Natural killer cell treated with Interleukin-12 subunit alpha and Interleukin-12 subunit beta and Interleukin-15 and Interleukin-18, amount 100 ng/mL, for 72 hours (primary cell): Measurements from ENCODE around the gene MYO1D. TPM values are rescaled to one million over a fixed set of nuclear protein-coding genes. Genes with fewer than 3 reads are reported as not detected.
"Not testable (repeated sequence)": the region's sequence is repeated elsewhere in the genome, so short reads cannot be mapped to it uniquely, and the experiment has no call there.

Source experiments
- ATAC-seq, 2 donors: fragments of 150-1000 bp; cut with Tn5 transposase in 1 of 2; sonication (Bioruptor Pico), chemical (Tn5 transposase) in 1 of 2; 2 replicates each; pipeline ENCODE4 v1.10.0; 2021
- DNase-seq: peaks from one replicate; pipeline ENCODE4 v3.0.0; 2022; ENCODE audit warnings: low spot score
- H3K27ac Mint-ChIP-seq, 2 donors: 1 replicate in 1 of 2; 2 replicates in 1 of 2; pipeline ENCODE4 v1.8.0; 2022; ENCODE audit warnings: mixed read lengths in 2 of 2, mild to moderate bottlenecking in 1 of 2, moderate library complexity in 1 of 2
- H3K27me3 Mint-ChIP-seq, 2 donors: 1 replicate in 1 of 2; 2 replicates in 1 of 2; pipeline ENCODE4 v1.8.0; 2022; ENCODE audit warnings: mixed read lengths in 2 of 2
- H3K36me3 Mint-ChIP-seq: one replicate; pipeline ENCODE4 v1.8.0; 2022; ENCODE audit warnings: mixed read lengths
- H3K4me1 Mint-ChIP-seq, 2 donors: 1 replicate in 1 of 2; 2 replicates in 1 of 2; pipeline ENCODE4 v1.8.0; 2022; ENCODE audit warnings: low read depth in 2 of 2, mixed read lengths in 2 of 2, mild to moderate bottlenecking in 1 of 2
- H3K4me3 Mint-ChIP-seq: one replicate; pipeline ENCODE4 v1.8.0; 2022; ENCODE audit warnings: mixed read lengths
- H3K9me3 Mint-ChIP-seq: 2 replicates; pipeline ENCODE4 v1.8.0; 2022; ENCODE audit warnings: mixed read lengths
- total RNA-seq, 2 donors: library from RNA; stranded (reverse); gene quantifications; one replicate each; pipeline ENCODE4 v1.2.3, GENCODE V29; 2022

Gene MYO1D
- total RNA-seq, 2 donors from 2014 or later = 25.7 to 25.8 TPM

DNA sequence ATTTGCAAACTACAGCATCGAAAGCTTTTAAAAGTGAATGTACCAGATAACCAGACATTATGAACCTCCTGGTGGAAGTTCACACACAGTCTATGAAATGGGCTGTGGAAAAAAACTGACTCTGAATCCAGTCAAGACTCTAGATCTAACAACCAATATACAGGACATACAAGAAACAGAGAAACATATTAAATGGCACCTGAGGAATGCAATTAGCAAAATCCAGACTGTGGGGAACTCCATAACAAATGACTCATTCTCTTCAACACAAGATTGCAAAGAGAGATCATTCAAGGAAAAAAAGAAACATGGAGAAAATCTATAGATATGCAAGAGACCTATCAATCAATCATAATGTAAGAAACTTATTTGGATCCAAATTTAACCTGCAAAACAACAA, 119.0 kb downstream of the MYO1D start:
- H3K36me3 Mint-ChIP-seq = no peaks in the 10 kb centered on the region
- no peak overlapping the region for H3K4me3 Mint-ChIP-seq

DNA sequence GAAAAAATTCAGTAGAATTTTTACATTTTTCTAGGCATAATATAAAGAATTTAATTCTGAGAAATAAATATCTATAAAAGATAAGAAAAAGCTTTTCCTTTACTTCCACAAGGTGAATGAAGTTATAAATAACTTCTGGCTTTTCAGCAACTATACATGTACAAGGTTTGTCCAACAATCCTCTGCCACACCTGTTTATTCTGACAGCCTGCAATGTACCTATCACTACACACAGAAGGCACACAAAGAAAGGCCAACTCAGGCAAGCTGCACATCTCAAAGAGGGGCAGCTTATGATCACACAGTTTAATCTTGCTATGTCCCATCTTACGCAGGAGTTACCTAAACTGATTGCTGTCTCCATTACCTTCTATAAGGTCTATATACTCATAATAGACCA, 120.2 kb downstream of the MYO1D start:
- Mint-ChIP-seq H3K4me1 (no peaks in the 10 kb centered on the region), H3K27me3 (peaks cover 0 to 4% of the 10 kb centered on the region in 2 donors), H3K36me3 (no peaks in the 10 kb centered on the region), H3K4me3 (no peak overlapping the region), H3K9me3 (no peaks in the 10 kb centered on the region), H3K27ac (no peak overlapping the region)
- ATAC-seq (no peak), DNase-seq (no peak)

More for the DNA sequence above, 119.0 kb downstream of the MYO1D start:
- no peaks in the 10 kb centered on the region for H3K4me1 Mint-ChIP-seq
- H3K27ac Mint-ChIP-seq = no peak overlapping the region
- ATAC-seq (no peak), DNase-seq (no peak)
- no peaks in the 10 kb centered on the region for H3K9me3 Mint-ChIP-seq
- H3K27me3 Mint-ChIP-seq = peaks cover 0 to 4% of the 10 kb centered on the region in 2 donors

DNA sequence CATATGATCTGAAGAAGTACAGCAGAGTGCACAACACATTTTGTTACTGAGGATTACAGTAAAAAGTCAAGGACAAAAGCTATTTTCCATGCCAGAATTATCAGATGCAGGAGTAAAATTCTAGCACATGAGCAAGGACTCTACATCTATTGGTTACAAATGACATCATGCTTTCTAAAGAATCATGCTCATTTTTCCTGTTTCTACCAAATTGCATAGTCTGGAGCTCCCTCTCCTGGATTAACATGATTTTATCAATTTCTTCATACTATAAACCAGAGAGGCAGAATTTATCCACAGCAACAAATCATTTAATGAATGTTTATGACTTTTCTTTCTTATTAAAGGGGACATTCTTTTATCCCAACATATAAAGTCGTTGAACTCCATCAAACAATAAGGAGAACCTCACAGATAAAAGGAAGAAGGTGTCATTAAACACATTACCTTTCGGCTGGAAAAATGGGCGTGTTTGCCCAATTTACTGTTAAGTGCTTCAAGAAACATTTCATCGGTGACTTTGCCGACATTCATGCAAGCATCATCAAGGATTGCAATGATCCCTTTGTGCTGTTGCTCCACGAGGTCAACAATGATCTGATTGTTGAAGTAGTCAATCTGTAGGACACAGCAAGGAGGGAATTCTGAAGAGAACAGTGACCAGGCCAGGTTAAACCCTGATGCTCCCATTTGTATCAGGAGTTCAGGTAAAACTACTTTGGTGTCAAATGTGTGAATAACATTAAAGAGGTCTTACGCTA, 121.7 kb downstream of the MYO1D start:
- no peak for DNase-seq
- H3K27ac Mint-ChIP-seq = no peak overlapping the region
- H3K27me3 Mint-ChIP-seq = peaks cover 0 to 4% of the 10 kb centered on the region in 2 donors
- H3K4me3 Mint-ChIP-seq = no peak overlapping the region
- H3K9me3 Mint-ChIP-seq = no peaks in the 10 kb centered on the region
- ATAC-seq = no peak
- H3K36me3 Mint-ChIP-seq = no peaks in the 10 kb centered on the region
- H3K4me1 Mint-ChIP-seq = no peaks in the 10 kb centered on the region

- H3K27ac Mint-ChIP-seq = no peak overlapping the region
- H3K9me3 Mint-ChIP-seq = no peaks in the 10 kb centered on the region
- no peak for DNase-seq
- no peak overlapping the region for H3K4me3 Mint-ChIP-seq
- H3K36me3 Mint-ChIP-seq = no peaks in the 10 kb centered on the region
- H3K27me3 Mint-ChIP-seq = peaks cover 0 to 4% of the 10 kb centered on the region in 2 donors
- no peaks in the 10 kb centered on the region for H3K4me1 Mint-ChIP-seq
- ATAC-seq = no peak
Observed at GRCh38 chr17:32752934-32753333, 124.0 kb downstream of the MYO1D start.

DNA sequence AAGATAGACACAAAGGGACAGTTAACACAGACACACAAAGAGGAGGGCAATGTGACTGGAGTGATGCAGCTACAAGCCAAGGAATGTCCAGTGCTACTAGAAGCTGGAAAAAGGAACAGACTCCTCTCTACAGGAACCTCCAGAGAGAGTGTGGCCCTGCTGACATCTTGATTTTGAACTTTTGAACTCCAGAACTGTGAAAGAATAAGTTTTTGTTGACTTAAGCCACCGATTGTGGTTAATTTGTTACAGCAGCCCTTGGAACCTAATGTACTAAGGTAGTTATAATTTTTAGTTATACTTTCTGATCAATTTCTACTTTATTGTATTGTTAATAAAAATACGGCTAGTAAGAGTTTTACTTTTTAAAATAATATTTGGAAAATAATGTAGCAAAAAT, 129.1 kb downstream of the MYO1D start:
- ATAC-seq (no peak), DNase-seq (no peak)
- Mint-ChIP-seq H3K36me3 (no peaks in the 10 kb centered on the region), H3K4me1 (no peaks in the 10 kb centered on the region), H3K27me3 (no peaks in the 10 kb centered on the region), H3K4me3 (no peak overlapping the region), H3K27ac (no peak overlapping the region), H3K9me3 (no peaks in the 10 kb centered on the region)

GRCh38 chr17:32746698-32747097, 130.2 kb downstream of the MYO1D start:
- no peak overlapping the region for H3K27ac Mint-ChIP-seq
- no peak overlapping the region for H3K4me3 Mint-ChIP-seq
- ATAC-seq = no peak

DNA sequence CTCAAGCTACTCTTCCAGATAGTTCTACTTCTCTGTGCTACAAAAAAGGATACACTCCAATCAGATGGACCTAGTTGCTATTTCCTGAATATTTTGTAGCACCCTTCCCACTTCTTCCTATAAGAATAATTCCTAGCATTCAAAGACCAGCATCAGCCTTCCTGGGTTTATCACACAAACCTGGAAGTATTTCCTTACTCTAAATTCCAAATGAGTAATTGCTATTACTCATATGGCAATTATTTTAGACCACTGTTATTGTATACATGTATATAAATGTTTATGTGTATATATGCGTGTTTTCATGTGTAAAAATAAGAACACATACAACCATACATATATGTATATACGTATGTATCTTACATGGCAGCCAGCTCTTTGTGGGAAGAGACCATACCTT, 130.6 kb downstream of the MYO1D start:
- no peak overlapping the region for H3K27ac Mint-ChIP-seq
- no peaks in the 10 kb centered on the region for H3K4me1 Mint-ChIP-seq
- H3K9me3 Mint-ChIP-seq = no peaks in the 10 kb centered on the region
- DNase-seq (no peak), ATAC-seq (no peak)
- H3K27me3 Mint-ChIP-seq = no peaks in the 10 kb centered on the region
- H3K36me3 Mint-ChIP-seq = no peaks in the 10 kb centered on the region
- H3K4me3 Mint-ChIP-seq = no peak overlapping the region

More at GRCh38 chr17:32746698-32747097, 130.2 kb downstream of the MYO1D start:
- no peaks in the 10 kb centered on the region for H3K27me3 Mint-ChIP-seq
- no peaks in the 10 kb centered on the region for H3K36me3 Mint-ChIP-seq
- no peak for DNase-seq
- no peaks in the 10 kb centered on the region for H3K4me1 Mint-ChIP-seq
- H3K9me3 Mint-ChIP-seq = no peaks in the 10 kb centered on the region

- no peak overlapping the region for H3K4me3 Mint-ChIP-seq
- no peaks in the 10 kb centered on the region for H3K9me3 Mint-ChIP-seq
Observed at GRCh38 chr17:32742681-32743538, 134.0 kb downstream of the MYO1D start.

GRCh38 chr17:32741381-32741780, 135.5 kb downstream of the MYO1D start:
- Mint-ChIP-seq H3K4me1 (no peaks in the 10 kb centered on the region), H3K27me3 (no peaks in the 10 kb centered on the region), H3K36me3 (no peaks in the 10 kb centered on the region), H3K4me3 (no peak overlapping the region), H3K27ac (no peak overlapping the region), H3K9me3 (no peaks in the 10 kb centered on the region)
- no peak for DNase-seq
- ATAC-seq = no peak

More at GRCh38 chr17:32742681-32743538, 134.0 kb downstream of the MYO1D start:
- Mint-ChIP-seq H3K4me1 (no peaks in the 10 kb centered on the region), H3K27ac (no peak overlapping the region), H3K36me3 (no peaks in the 10 kb centered on the region), H3K27me3 (no peaks in the 10 kb centered on the region)
- DNase-seq = no peak
- ATAC-seq = no peak

- H3K4me1 Mint-ChIP-seq = no peaks in the 10 kb centered on the region
- no peaks in the 10 kb centered on the region for H3K9me3 Mint-ChIP-seq
- DNase-seq (no peak), ATAC-seq (no peak)
- no peak overlapping the region for H3K4me3 Mint-ChIP-seq
- H3K27me3 Mint-ChIP-seq = peaks cover 0 to 3% of the 10 kb centered on the region in 2 donors
- no peak overlapping the region for H3K27ac Mint-ChIP-seq
- H3K36me3 Mint-ChIP-seq = no peaks in the 10 kb centered on the region
Observed at GRCh38 chr17:32739722-32740121, 137.2 kb downstream of the MYO1D start.

- H3K4me3 Mint-ChIP-seq, H3K9me3 Mint-ChIP-seq, H3K27ac Mint-ChIP-seq, H3K36me3 Mint-ChIP-seq, ATAC-seq, DNase-seq, H3K27me3 Mint-ChIP-seq, H3K4me1 Mint-ChIP-seq: not testable (repeated sequence)
Observed at GRCh38 chr17:32739151-32739550, 137.8 kb downstream of the MYO1D start.

DNA sequence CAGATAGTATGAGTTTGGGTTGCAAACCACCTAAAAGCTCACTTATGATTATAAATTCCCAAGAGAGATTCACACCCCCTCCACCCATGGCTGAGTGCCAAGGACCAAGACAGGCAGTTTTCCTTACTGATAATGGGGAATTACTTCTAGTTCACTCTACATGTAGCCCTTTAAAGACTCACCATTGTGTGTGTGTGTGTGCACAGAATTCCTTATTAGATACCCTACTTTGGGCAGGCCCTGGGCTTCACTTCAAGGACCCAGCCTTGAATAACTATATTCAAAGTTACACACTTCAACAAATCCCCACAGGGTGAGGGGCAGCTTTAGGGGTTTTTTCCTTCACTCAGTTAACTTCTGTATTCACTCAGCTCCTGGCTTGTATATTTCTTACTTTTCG, 143.5 kb downstream of the MYO1D start:
- no peak overlapping the region for H3K4me3 Mint-ChIP-seq
- peaks cover 0 to 3% of the 10 kb centered on the region in 2 donors for H3K27me3 Mint-ChIP-seq
- DNase-seq = no peak
- no peaks in the 10 kb centered on the region for H3K36me3 Mint-ChIP-seq
- no peak for ATAC-seq
- no peak overlapping the region for H3K27ac Mint-ChIP-seq
- H3K9me3 Mint-ChIP-seq = no peaks in the 10 kb centered on the region
- no peaks in the 10 kb centered on the region for H3K4me1 Mint-ChIP-seq

DNA sequence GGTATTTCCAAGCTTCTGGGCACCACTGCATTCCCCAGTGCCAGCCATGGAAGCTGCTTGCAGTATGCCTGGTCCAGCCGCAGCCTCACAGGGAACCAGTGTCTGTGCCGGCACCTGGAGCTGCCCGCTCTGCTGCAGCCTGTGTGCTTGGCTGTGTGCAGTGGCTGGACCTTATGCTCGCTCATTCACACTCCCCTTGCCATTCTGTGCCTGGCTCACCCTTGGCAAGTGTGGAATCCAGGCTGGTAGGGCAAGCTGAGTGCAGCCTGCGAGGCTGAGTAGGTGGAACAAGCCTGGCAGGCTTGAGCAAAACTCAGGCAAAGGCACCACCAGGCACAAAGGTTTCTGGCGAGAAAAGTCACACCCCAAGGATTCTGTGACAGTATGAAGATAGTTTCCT, 144.0 kb downstream of the MYO1D start:
- H3K27ac Mint-ChIP-seq = no peak overlapping the region
- no peaks in the 10 kb centered on the region for H3K9me3 Mint-ChIP-seq
- peaks cover 0 to 3% of the 10 kb centered on the region in 2 donors for H3K27me3 Mint-ChIP-seq
- no peak overlapping the region for H3K4me3 Mint-ChIP-seq
- DNase-seq (no peak), ATAC-seq (peak in 1 of 2 donors; percentile 41)
- H3K4me1 Mint-ChIP-seq = no peaks in the 10 kb centered on the region
- H3K36me3 Mint-ChIP-seq = no peaks in the 10 kb centered on the region

GRCh38 chr17:32732296-32732642, 144.7 kb downstream of the MYO1D start:
- H3K4me3 Mint-ChIP-seq = no peak overlapping the region
- DNase-seq (no peak), ATAC-seq (no peak)
- H3K36me3 Mint-ChIP-seq = no peaks in the 10 kb centered on the region
- no peak overlapping the region for H3K27ac Mint-ChIP-seq
- no peaks in the 10 kb centered on the region for H3K9me3 Mint-ChIP-seq
- H3K4me1 Mint-ChIP-seq = no peaks in the 10 kb centered on the region
- peaks cover 0 to 3% of the 10 kb centered on the region in 2 donors for H3K27me3 Mint-ChIP-seq
